Lower leg skin (tissue), 4 donors: ENCODE measurements around the gene PARP14. TPM values are rescaled to one million over a fixed set of nuclear protein-coding genes. Genes with fewer than 3 reads are reported as not detected.

ENCODE experiments used
- DNase-seq, 2 donors: peaks; one replicate each; pipeline ENCODE4 v3.0.0-alpha.2; 2019; ENCODE audit warnings: low spot score in 2 of 2
- H3K4me3 ChIP-seq: fragments of 200-600 bp; sonication (generic); 2 replicates; pipeline ENCODE4 v1.5.1; 2017; ENCODE audit warnings: mild to moderate bottlenecking, low read depth; ENCODE audit not compliant: poor library complexity, severe bottlenecking
- CTCF ChIP-seq, 3 donors: fragments of 450-650 bp; IDR thresholded peaks; one replicate each; pipeline ENCODE4 v1.5.1; 2016; ENCODE audit warnings: antibody characterized with exemption in 3 of 3, mild to moderate bottlenecking in 3 of 3, moderate library complexity in 2 of 3
- POLR2A ChIP-seq, 2 donors: fragments of 450-650 bp; IDR thresholded peaks; one replicate each; pipeline ENCODE4 v1.6.1; 2016 to 2017; ENCODE audit warnings: antibody characterized with exemption in 2 of 2, mild to moderate bottlenecking in 1 of 2, moderate library complexity in 1 of 2
- WGBS, 2 donors: methylation state at CpG; one replicate each; pipeline ENCODE4 v1.1.5; 2018; 5-methylcytosine and 5-hydroxymethylcytosine counted together
- intact Hi-C: fragments of 100-400 bp; cut with DNase I; formaldehyde crosslinking; loops from one replicate; pipeline ENCODE4 v1.15.0; 2023; ENCODE audit warnings: low total_unique reads
- total RNA-seq, 4 donors: library from RNA; depleted of rRNA; stranded (reverse); fragments of >200 nt; gene quantifications; one replicate each; pipeline ENCODE4 v1.1.0, GENCODE V29; 2016

The PARP14 gene
- total RNA-seq, 4 donors from 2014 or later = 4.9 to 14.5 (median 9.4) TPM

- no peak overlapping the region for H3K4me3 ChIP-seq
- intact Hi-C loops = no loop called here
- TF ChIP-seq POLR2A (IDR thresholded peaks at IDR 0.05) (no peak), CTCF (IDR thresholded peaks at IDR 0.05) (no peak)
- DNase-seq = no peak
- 97% methylated on average over 1 of the region's 1 CpG for WGBS, 2 donors
Measured at GRCh38 chr3:122772827-122773226, 92.2 kb downstream of the PARP14 start.

- no peak for DNase-seq
- intact Hi-C loops = no loop called here
- 87% methylated on average over 3 of the region's 3 CpGs for WGBS, 2 donors
- TF ChIP-seq CTCF (IDR thresholded peaks at IDR 0.05) = no peak
- TF ChIP-seq POLR2A (IDR thresholded peaks at IDR 0.05) = no peak
- H3K4me3 ChIP-seq = no peak overlapping the region
Measured at GRCh38 chr3:122773944-122774509, 93.4 kb downstream of the PARP14 start.

- 92 to 94% methylated on average over 3 of the region's 3 CpGs for whole genome bisulfite sequencing, 2 donors
- TF ChIP-seq POLR2A (IDR thresholded peaks at IDR 0.05) (no peak), CTCF (IDR thresholded peaks at IDR 0.05) (no peak)
- H3K4me3 ChIP-seq = no peak overlapping the region
- DNase-seq = no peak
- intact Hi-C loops = no loop called here
Measured at GRCh38 chr3:122774564-122774963, 93.9 kb downstream of the PARP14 start.

GRCh38 chr3:122776675-122777468 is 96.2 kb downstream of the PARP14 start:
- intact Hi-C loops = no loop called here
- 67 to 79% methylated on average over 5 of the region's 5 CpGs for WGBS, 2 donors
- no peak for DNase-seq
- H3K4me3 ChIP-seq = no peak overlapping the region
- TF ChIP-seq CTCF (IDR thresholded peaks at IDR 0.05) = no peak
- no peak for TF ChIP-seq POLR2A (IDR thresholded peaks at IDR 0.05)

GRCh38 chr3:122777563-122777962 is 96.9 kb downstream of the PARP14 start:
- TF ChIP-seq POLR2A (IDR thresholded peaks at IDR 0.05) (no peak), CTCF (IDR thresholded peaks at IDR 0.05) (no peak)
- no peak for DNase-seq
- no peak overlapping the region for H3K4me3 ChIP-seq
- intact Hi-C loops = no loop called here
- WGBS, 2 donors = 75 to 83% methylated on average over 3 of the region's 3 CpGs

Other genes starting within 250 kb of the PARP14 start
- 10 to 100 TPM; 21.4 to 41.3 (median 27.6) TPM for gene KPNA1, start 165.9 kb upstream of the PARP14 start, total RNA-seq
- gene PARP9, start 116.5 kb upstream of the PARP14 start, total RNA-seq = 10 to 100 TPM in 1 of 4 donors, 1 to 10 TPM in 3; 4.9 to 10.1 (median 7.3) TPM
- 10 to 100 TPM in 1 of 4 donors, 1 to 10 TPM in 3; 7.8 to 14.2 (median 9.4) TPM for gene DTX3L, start 116.5 kb upstream of the PARP14 start, total RNA-seq
- under 1 TPM in 3 of 4 donors, not detected in 1; 0.29 to 0.71 (median 0.38) TPM for gene PARP15, start 103.2 kb upstream of the PARP14 start, total RNA-seq
- gene HSPBAP1, start 113.0 kb downstream of the PARP14 start, total RNA-seq = 10 to 100 TPM in 2 of 4 donors, 1 to 10 TPM in 2; 9.6 to 19.0 (median 11.0) TPM
- gene SLC49A4, start 114.2 kb downstream of the PARP14 start, total RNA-seq = 10 to 100 TPM; 28.0 to 41.8 (median 37.9) TPM